HEK293 (cell line): ENCODE measurements around the gene ADM.

ENCODE experiments used
- CTCF ChIA-PET: fragments of 350-600 bp; formaldehyde crosslinking; extraction: SDS; loops from one replicate; lab custom pipeline; 2021; ENCODE audit warnings: antibody characterized with exemption; lab: Yijun Ruan, JAX
- POLR2A ChIA-PET: fragments of 300-600 bp; formaldehyde crosslinking; extraction: SDS; loops from one replicate; lab custom pipeline; 2020; ENCODE audit warnings: antibody characterized with exemption, inconsistent platforms; lab: Yijun Ruan, JAX
- H3K27ac ChIP-seq: fragments of 200-500 bp; sonication (Bioruptor generic); 2 replicates; pipeline ENCODE4 v1.5.1; 2014; ENCODE audit warnings: low read depth, low read length, control low read depth, inconsistent platforms; ENCODE audit errors: extremely low read depth
- H3K36me3 ChIP-seq, 2 experiments: fragments of 200-500 bp in 1 of 2; sonication (Bioruptor generic) in 1 of 2; 1 replicate in 1 of 2; 2 replicates in 1 of 2; pipeline ENCODE4 v1.5.1; 2014 to 2017; ENCODE audit warnings: inconsistent platforms in 2 of 2, low read length in 2 of 2; ENCODE audit not compliant: control insufficient read depth in 2 of 2, insufficient read depth in 1 of 2
- H3K4me1 ChIP-seq: fragments of 200-500 bp; sonication (Bioruptor generic); 2 replicates; pipeline ENCODE4 v1.5.1; 2014; ENCODE audit warnings: mild to moderate bottlenecking, low read length, inconsistent platforms; ENCODE audit not compliant: control insufficient read depth, insufficient read depth
- H3K4me3 ChIP-seq: 2 replicates; pipeline ENCODE4 v1.5.1; 2011; ENCODE audit warnings: low read depth, mild to moderate bottlenecking, control low read depth, low read length, moderate library complexity
- H3K9me3 ChIP-seq: fragments of 200-500 bp; sonication (Bioruptor generic); 2 replicates; pipeline ENCODE4 v1.5.1; 2014; ENCODE audit warnings: low read depth, low read length, inconsistent platforms; ENCODE audit not compliant: control insufficient read depth, insufficient read depth
- BCL11A ChIP-seq: fragments of 450-650 bp; formaldehyde crosslinking; IDR thresholded peaks from 2 replicates; pipeline ENCODE4 v1.5.1; 2016; ENCODE audit warnings: low read depth, missing biosample characterization, missing genetic modification characterization
- KLF17 ChIP-seq: fragments of 450-650 bp; formaldehyde crosslinking; IDR thresholded peaks from 2 replicates; pipeline ENCODE4 v1.5.1; 2016; ENCODE audit warnings: missing biosample characterization, missing genetic modification characterization
- PATZ1 ChIP-seq: fragments of 450-650 bp; formaldehyde crosslinking; IDR thresholded peaks from 2 replicates; pipeline ENCODE4 v1.5.1; 2016; ENCODE audit warnings: missing biosample characterization, missing genetic modification characterization
- REPIN1 ChIP-seq: fragments of 450-650 bp; formaldehyde crosslinking; IDR thresholded peaks from 2 replicates; pipeline ENCODE4 v1.5.1; 2017; ENCODE audit warnings: missing biosample characterization, missing genetic modification characterization, low read depth
- SALL2 ChIP-seq: fragments of 450-650 bp; formaldehyde crosslinking; IDR thresholded peaks from 2 replicates; pipeline ENCODE4 v1.5.0; 2017; ENCODE audit warnings: missing biosample characterization, mild to moderate bottlenecking, missing genetic modification characterization, borderline replicate concordance
- SP2 ChIP-seq: fragments of 450-650 bp; formaldehyde crosslinking; IDR thresholded peaks from 2 replicates; pipeline ENCODE4 v1.5.1; 2016; ENCODE audit warnings: missing biosample characterization, missing genetic modification characterization
- SP3 ChIP-seq: fragments of 450-650 bp; formaldehyde crosslinking; IDR thresholded peaks from 2 replicates; pipeline ENCODE4 v1.5.1; 2016; ENCODE audit warnings: missing biosample characterization, missing genetic modification characterization
- SP7 ChIP-seq: fragments of 450-650 bp; formaldehyde crosslinking; IDR thresholded peaks from 2 replicates; pipeline ENCODE4 v1.5.1; 2016; ENCODE audit warnings: missing biosample characterization, missing genetic modification characterization
- ZBTB10 ChIP-seq: fragments of 450-650 bp; formaldehyde crosslinking; IDR thresholded peaks from 2 replicates; pipeline ENCODE4 v1.5.1; 2016; ENCODE audit warnings: missing biosample characterization, missing genetic modification characterization
- ZBTB17 ChIP-seq: fragments of 450-650 bp; formaldehyde crosslinking; IDR thresholded peaks from 2 replicates; pipeline ENCODE4 v1.5.1; 2016; ENCODE audit warnings: missing biosample characterization, missing genetic modification characterization
- ZNF19 ChIP-seq: fragments of 450-650 bp; formaldehyde crosslinking; IDR thresholded peaks from 2 replicates; pipeline ENCODE4; 2016; ENCODE audit warnings: missing biosample characterization, missing genetic modification characterization, low read depth
- ZNF2 ChIP-seq: fragments of 450-650 bp; formaldehyde crosslinking; IDR thresholded peaks from 2 replicates; pipeline ENCODE4 v1.5.1; 2016; ENCODE audit warnings: missing biosample characterization, missing genetic modification characterization
- ZNF211 ChIP-seq: fragments of 450-650 bp; formaldehyde crosslinking; IDR thresholded peaks from 2 replicates; pipeline ENCODE4 v1.5.1; 2016; ENCODE audit warnings: low read depth, missing biosample characterization, missing genetic modification characterization
- ZNF26 ChIP-seq: fragments of 450-650 bp; formaldehyde crosslinking; IDR thresholded peaks from 2 replicates; pipeline ENCODE4 v1.5.1; 2016; ENCODE audit warnings: missing biosample characterization, missing genetic modification characterization
- ZNF341 ChIP-seq: fragments of 450-650 bp; formaldehyde crosslinking; IDR thresholded peaks from 2 replicates; pipeline ENCODE4; 2016; ENCODE audit warnings: low read depth, missing biosample characterization, missing genetic modification characterization
- ZNF391 ChIP-seq: fragments of 450-650 bp; formaldehyde crosslinking; IDR thresholded peaks from 2 replicates; pipeline ENCODE4 v1.5.1; 2016; ENCODE audit warnings: low read depth, missing biosample characterization, missing genetic modification characterization, borderline replicate concordance
- ZNF449 ChIP-seq: fragments of 450-650 bp; formaldehyde crosslinking; IDR thresholded peaks from 2 replicates; pipeline ENCODE4 v1.5.1; 2017; ENCODE audit warnings: missing biosample characterization, mild to moderate bottlenecking, missing genetic modification characterization, moderate library complexity
- ZNF610 ChIP-seq: fragments of 450-650 bp; formaldehyde crosslinking; IDR thresholded peaks from 2 replicates; pipeline ENCODE4 v1.5.1; 2016; ENCODE audit warnings: missing biosample characterization, missing genetic modification characterization, borderline replicate concordance
- ZNF629 ChIP-seq: fragments of 450-650 bp; formaldehyde crosslinking; IDR thresholded peaks from 2 replicates; pipeline ENCODE4 v1.5.1; 2017; ENCODE audit warnings: missing biosample characterization, missing genetic modification characterization
- ZNF639 ChIP-seq: fragments of 450-650 bp; formaldehyde crosslinking; IDR thresholded peaks from 2 replicates; pipeline ENCODE4 v1.5.1; 2016; ENCODE audit warnings: missing biosample characterization, missing genetic modification characterization
- ZNF707 ChIP-seq: fragments of 450-650 bp; formaldehyde crosslinking; IDR thresholded peaks from 2 replicates; pipeline ENCODE4 v1.5.1; 2016; ENCODE audit warnings: missing biosample characterization, missing genetic modification characterization
- ZNF747 ChIP-seq: fragments of 450-650 bp; formaldehyde crosslinking; IDR thresholded peaks from 2 replicates; pipeline ENCODE4 v1.5.1; 2016; ENCODE audit warnings: missing biosample characterization, missing genetic modification characterization
- ZNF777 ChIP-seq: fragments of 450-650 bp; formaldehyde crosslinking; IDR thresholded peaks from 2 replicates; pipeline ENCODE4 v1.5.1; 2017; ENCODE audit warnings: missing biosample characterization, missing genetic modification characterization, borderline replicate concordance
- ZSCAN23 ChIP-seq: fragments of 450-650 bp; formaldehyde crosslinking; IDR thresholded peaks from 2 replicates; pipeline ENCODE4 v1.5.1; 2016; ENCODE audit warnings: missing biosample characterization, missing genetic modification characterization

Gene ADM

GRCh38 chr11:10307400-10308200 lies 2.7 kb downstream of the ADM start (continued):
- peak; percentile 76; the same call in 1 of the 2 replicates for TF ChIP-seq ZNF639 (tag by site-specific recombination)
- TF ChIP-seq ZNF707 (tag by site-specific recombination): no peak
- peak; percentile 80 for TF ChIP-seq ZNF629 (tag by site-specific recombination)
- peak; percentile 59 for TF ChIP-seq ZBTB17 (tag by site-specific recombination)
- TF ChIP-seq SP2: peak; percentile 64
- TF ChIP-seq, all 188 proteins: peak for 57

- ChIA-PET CTCF (interaction anchor here (0.5 to 6.8 kb wide), 16 partner anchors 10 to 809 kb away, joined by 3 to 68 read pairs (median 6); no protein-coding TSS in a partner anchor), POLR2A (interaction anchor here (0.6 to 1.7 kb wide), 7 partner anchors 10 to 232 kb away, joined by 3 to 12 read pairs (median 3); no protein-coding TSS in a partner anchor)
- Histone ChIP-seq H3K9me3 (no peaks in the 10 kb centered on the region), H3K27ac (peak overlapping the region; percentile 86; the same call in 1 of the 2 replicates), H3K4me3 (peak overlapping the region; percentile 48), H3K4me1 (no peaks in the 10 kb centered on the region), H3K36me3 (peaks cover 0 to 16% of the 10 kb centered on the region in 2 experiments; a peak in 1 of 3 replicates)
- TF ChIP-seq ZNF26 (tag by site-specific recombination) (no peak), ZSCAN23 (no peak), ZNF391 (tag by site-specific recombination) (no peak), ZNF341 (tag by site-specific recombination) (no peak), REPIN1 (tag by site-specific recombination) (no peak), SP3 (tag by site-specific recombination) (no peak), ZNF211 (no peak), ZNF777 (tag by site-specific recombination) (0 out of 2 replicates have a peak, but pooled peaks have one; percentile 21), PATZ1 (tag by site-specific recombination) (no peak), ZNF19 (tag by site-specific recombination) (no peak), ZBTB10 (tag by site-specific recombination) (no peak), SALL2 (tag by site-specific recombination) (no peak), ZNF747 (tag by site-specific recombination) (no peak), ZNF2 (tag by site-specific recombination) (0 out of 2 replicates have a peak, but pooled peaks have one; percentile 4), BCL11A (tag by site-specific recombination) (no peak), ZNF610 (tag by site-specific recombination) (no peak; the same call in 1 of the 2 replicates), ZNF449 (tag by site-specific recombination) (no peak), SP7 (tag by site-specific recombination) (no peak), KLF17 (tag by site-specific recombination) (no peak)
Measured at GRCh38 chr11:10308201-10308954, 3.5 kb downstream of the ADM start.
